Measurements from ENCODE around the gene SESN3.

The SESN3 gene

GRCh38 chr11:95243673-95244072 is 12.7 kb upstream of the SESN3 start:
- H3K27ac ChIP-seq (ENCODE audit: low read depth, low read length) = no peak overlapping the region
- H4K8ac ChIP-seq (ENCODE audit: low read depth, low read length) = no peak overlapping the region
- H3K9me3 ChIP-seq (ENCODE audit: insufficient read depth, low read depth, low read length) = no peaks in the 10 kb centered on the region
- H3K79me1 ChIP-seq (ENCODE audit: low read length) = no peaks in the 10 kb centered on the region
- no peak overlapping the region for H4K91ac ChIP-seq (ENCODE audit: low read depth, low read length)
- no peaks in the 10 kb centered on the region for H3K36me3 ChIP-seq (ENCODE audit: control insufficient read depth in 1 of 2, insufficient read depth in 2 of 2, low read length in 2 of 2)
- H3K4me2 ChIP-seq (ENCODE audit: low read length) = no peak overlapping the region
- no peak overlapping the region for H2AK5ac ChIP-seq (ENCODE audit: low read length)
- WGBS (ENCODE audit: extremely low coverage, insufficient coverage, insufficient read length) = no CpG with 5 or more reads among the region's 2 CpGs
- no peak overlapping the region for H4K12ac ChIP-seq (ENCODE audit: low read depth, low read length)
- no peak overlapping the region for H3K14ac ChIP-seq (ENCODE audit: low read length)
- no peaks in the 10 kb centered on the region for H3K27me3 ChIP-seq (ENCODE audit: insufficient read depth, low read length)
- peaks cover 2 to 3% of the 10 kb centered on the region in 2 experiments for H3K4me1 ChIP-seq (ENCODE audit: control insufficient read depth in 1 of 2, insufficient read depth in 2 of 2, low read length in 2 of 2)
- no peak overlapping the region for H2BK120ac ChIP-seq (ENCODE audit: insufficient read depth, low read length, poor library complexity)
- H3K23ac ChIP-seq (ENCODE audit: low read length) = no peak overlapping the region
- H2AFZ ChIP-seq (ENCODE audit: insufficient read depth, low read length, poor library complexity) = no peak overlapping the region
- H2BK12ac ChIP-seq (ENCODE audit: low read length) = no peak overlapping the region
- H3K4me3 ChIP-seq (ENCODE audit: low read depth, low read length) = no peak overlapping the region
- no peak overlapping the region for H3K4ac ChIP-seq (ENCODE audit: low read depth, low read length)
- no peak overlapping the region for H2BK5ac ChIP-seq (ENCODE audit: low read depth, low read length, poor library complexity)
- no peak overlapping the region for H3K9ac ChIP-seq (ENCODE audit: low read length)
- H3K79me2 ChIP-seq (ENCODE audit: control insufficient read depth, insufficient read depth, low read length, poor library complexity) = no peaks in the 10 kb centered on the region
- no peak for DNase-seq
- no peak overlapping the region for H3K18ac ChIP-seq (ENCODE audit: low read length)

DNA sequence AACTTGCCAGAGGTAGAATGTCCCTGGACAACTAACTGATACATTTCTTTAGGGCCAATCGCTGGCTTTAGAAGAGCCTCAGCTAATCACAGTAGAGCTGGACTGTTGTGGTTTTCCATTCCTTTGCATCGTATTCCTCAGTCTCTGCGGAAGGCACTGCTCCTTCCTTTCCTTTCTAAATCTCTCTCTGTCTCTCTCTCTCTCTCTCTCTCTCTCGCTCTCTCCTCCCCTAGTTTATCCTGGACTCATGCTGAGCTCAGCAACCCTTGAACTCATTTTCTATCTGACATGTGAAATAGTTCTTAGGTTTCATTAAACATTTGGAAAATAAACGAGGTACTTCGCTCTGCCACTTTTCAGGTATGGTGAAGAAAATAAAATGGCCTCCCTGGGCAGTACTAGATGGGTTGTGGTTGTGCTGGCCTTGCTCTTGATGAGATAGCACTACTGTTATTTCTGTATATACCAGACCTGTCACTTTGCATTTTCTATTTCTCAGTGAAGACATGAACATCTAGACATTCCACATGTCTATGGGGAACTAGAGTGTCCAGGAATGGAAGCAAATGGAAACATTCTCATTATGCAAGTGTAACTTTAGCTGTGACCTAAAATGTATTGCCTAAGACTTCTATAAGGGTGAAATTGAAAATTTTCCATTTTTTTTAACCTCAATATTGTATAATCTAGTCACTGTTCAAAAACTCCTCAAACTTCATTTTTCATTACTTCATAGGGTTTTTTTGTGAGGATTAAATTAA is 12.0 kb upstream of the SESN3 start:
- no peak overlapping the region for H3K14ac ChIP-seq (ENCODE audit: low read length)
- H2BK12ac ChIP-seq (ENCODE audit: low read length) = no peak overlapping the region
- no peak overlapping the region for H4K91ac ChIP-seq (ENCODE audit: low read depth, low read length)
- no peak overlapping the region for H4K8ac ChIP-seq (ENCODE audit: low read depth, low read length)
- H2AFZ ChIP-seq (ENCODE audit: insufficient read depth, low read length, poor library complexity) = no peak overlapping the region
- DNase-seq = no peak
- no peak overlapping the region for H3K23ac ChIP-seq (ENCODE audit: low read length)
- H3K9ac ChIP-seq (ENCODE audit: low read length) = no peak overlapping the region
- peaks cover 0 to 1% of the 10 kb centered on the region in 2 experiments for H3K4me1 ChIP-seq (ENCODE audit: control insufficient read depth in 1 of 2, insufficient read depth in 2 of 2, low read length in 2 of 2)
- H3K36me3 ChIP-seq (ENCODE audit: control insufficient read depth in 1 of 2, insufficient read depth in 2 of 2, low read length in 2 of 2) = no peaks in the 10 kb centered on the region
- no peak overlapping the region for H3K4me2 ChIP-seq (ENCODE audit: low read length)
- H3K4me3 ChIP-seq (ENCODE audit: low read depth, low read length) = no peak overlapping the region
- H3K27me3 ChIP-seq (ENCODE audit: insufficient read depth, low read length) = no peaks in the 10 kb centered on the region
- no peak overlapping the region for H3K4ac ChIP-seq (ENCODE audit: low read depth, low read length)
- H3K9me3 ChIP-seq (ENCODE audit: insufficient read depth, low read depth, low read length) = no peaks in the 10 kb centered on the region
- H3K18ac ChIP-seq (ENCODE audit: low read length) = no peak overlapping the region
- H2BK120ac ChIP-seq (ENCODE audit: insufficient read depth, low read length, poor library complexity) = no peak overlapping the region
- no peak overlapping the region for H2AK5ac ChIP-seq (ENCODE audit: low read length)
- H3K79me1 ChIP-seq (ENCODE audit: low read length) = no peaks in the 10 kb centered on the region
- H2BK5ac ChIP-seq (ENCODE audit: low read depth, low read length, poor library complexity) = no peak overlapping the region
- H4K12ac ChIP-seq (ENCODE audit: low read depth, low read length) = no peak overlapping the region
- H3K27ac ChIP-seq (ENCODE audit: low read depth, low read length) = no peak overlapping the region
- H3K79me2 ChIP-seq (ENCODE audit: control insufficient read depth, insufficient read depth, low read length, poor library complexity) = no peaks in the 10 kb centered on the region
- WGBS (ENCODE audit: extremely low coverage, insufficient coverage, insufficient read length) = no CpG with 5 or more reads among the region's 6 CpGs

DNA sequence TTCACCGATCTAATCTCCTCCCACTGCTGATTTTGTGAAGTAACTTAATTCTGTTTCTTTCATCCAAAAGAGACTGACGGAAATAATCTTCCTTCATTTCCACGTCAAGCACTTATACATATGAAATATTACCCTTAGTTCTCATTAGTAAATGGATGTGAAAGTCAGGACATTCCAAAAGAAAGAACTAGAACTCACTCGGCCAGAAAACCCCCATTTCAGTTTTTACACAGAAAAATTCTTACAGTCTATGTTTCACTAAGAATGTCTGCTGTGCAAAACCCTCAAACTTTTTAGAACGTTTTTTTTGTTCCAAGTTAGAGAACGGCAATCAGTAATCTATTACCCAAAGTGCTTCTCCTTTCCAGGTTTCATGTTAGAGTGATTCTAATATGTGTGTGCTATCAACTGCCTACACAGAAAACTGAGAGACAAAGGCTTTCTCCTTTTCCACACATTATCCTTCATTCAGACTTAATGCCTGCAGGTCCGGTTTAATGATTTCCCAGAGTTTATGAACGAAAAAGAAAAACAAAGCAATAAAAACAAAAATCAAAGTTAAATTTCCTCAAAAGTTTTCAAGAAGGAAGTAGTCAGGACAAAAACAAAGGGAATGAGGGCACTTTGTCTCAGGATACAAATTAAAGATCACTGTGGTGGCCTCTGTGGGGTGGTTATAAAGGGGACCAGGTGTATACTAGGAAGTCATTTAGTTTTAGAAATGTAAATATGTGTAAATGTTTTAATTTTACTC is 11.3 kb upstream of the SESN3 start:
- Histone ChIP-seq H4K12ac (ENCODE audit: low read depth, low read length) (no peak overlapping the region), H2BK5ac (ENCODE audit: low read depth, low read length, poor library complexity) (no peak overlapping the region), H3K9me3 (ENCODE audit: insufficient read depth, low read depth, low read length) (no peaks in the 10 kb centered on the region), H4K91ac (ENCODE audit: low read depth, low read length) (no peak overlapping the region), H2BK12ac (ENCODE audit: low read length) (no peak overlapping the region), H3K4me3 (ENCODE audit: low read depth, low read length) (no peak overlapping the region), H3K4me2 (ENCODE audit: low read length) (no peak overlapping the region), H2BK120ac (ENCODE audit: insufficient read depth, low read length, poor library complexity) (no peak overlapping the region), H2AFZ (ENCODE audit: insufficient read depth, low read length, poor library complexity) (no peak overlapping the region), H3K79me2 (ENCODE audit: control insufficient read depth, insufficient read depth, low read length, poor library complexity) (no peaks in the 10 kb centered on the region), H3K4ac (ENCODE audit: low read depth, low read length) (no peak overlapping the region), H3K9ac (ENCODE audit: low read length) (no peak overlapping the region), H3K4me1 (ENCODE audit: control insufficient read depth in 1 of 2, insufficient read depth in 2 of 2, low read length in 2 of 2) (no peaks in the 10 kb centered on the region), H3K18ac (ENCODE audit: low read length) (no peak overlapping the region), H3K27me3 (ENCODE audit: insufficient read depth, low read length) (no peaks in the 10 kb centered on the region), H3K27ac (ENCODE audit: low read depth, low read length) (no peak overlapping the region), H3K36me3 (ENCODE audit: control insufficient read depth in 1 of 2, insufficient read depth in 2 of 2, low read length in 2 of 2) (no peaks in the 10 kb centered on the region), H3K23ac (ENCODE audit: low read length) (no peak overlapping the region), H4K8ac (ENCODE audit: low read depth, low read length) (no peak overlapping the region), H3K14ac (ENCODE audit: low read length) (no peak overlapping the region), H3K79me1 (ENCODE audit: low read length) (no peaks in the 10 kb centered on the region), H2AK5ac (ENCODE audit: low read length) (no peak overlapping the region)
- DNase-seq = no peak
- no CpG with 5 or more reads among the region's 8 CpGs for WGBS (ENCODE audit: extremely low coverage, insufficient coverage, insufficient read length)

DNA sequence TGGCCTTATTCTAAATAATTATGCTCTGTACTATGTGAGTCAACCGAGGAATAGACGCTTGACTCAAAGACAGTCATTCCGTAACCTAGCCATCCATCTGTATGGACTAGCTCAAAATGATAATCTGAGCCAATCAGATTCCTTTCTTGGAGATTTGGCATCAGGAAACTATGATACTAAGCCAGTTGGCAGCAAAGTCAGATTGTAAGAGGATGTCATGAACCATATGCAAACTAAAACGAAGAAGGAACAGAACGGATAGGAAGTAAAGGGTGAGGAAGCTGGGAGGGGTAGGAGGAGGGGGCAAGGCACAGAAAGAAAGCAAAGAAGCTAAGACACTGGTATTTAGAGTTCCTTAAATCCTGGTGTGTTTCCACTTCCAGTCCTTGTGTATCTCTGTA is 10.7 kb upstream of the SESN3 start:
- no peak overlapping the region for H3K18ac ChIP-seq (ENCODE audit: low read length)
- no peak overlapping the region for H4K91ac ChIP-seq (ENCODE audit: low read depth, low read length)
- no peak overlapping the region for H2BK5ac ChIP-seq (ENCODE audit: low read depth, low read length, poor library complexity)
- no peaks in the 10 kb centered on the region for H3K9me3 ChIP-seq (ENCODE audit: insufficient read depth, low read depth, low read length)
- H4K8ac ChIP-seq (ENCODE audit: low read depth, low read length) = no peak overlapping the region
- H3K79me1 ChIP-seq (ENCODE audit: low read length) = no peaks in the 10 kb centered on the region
- DNase-seq = no peak
- H3K27me3 ChIP-seq (ENCODE audit: insufficient read depth, low read length) = no peaks in the 10 kb centered on the region
- no peak overlapping the region for H2AK5ac ChIP-seq (ENCODE audit: low read length)
- H3K27ac ChIP-seq (ENCODE audit: low read depth, low read length) = no peak overlapping the region
- no peak overlapping the region for H3K23ac ChIP-seq (ENCODE audit: low read length)
- no peaks in the 10 kb centered on the region for H3K36me3 ChIP-seq (ENCODE audit: control insufficient read depth in 1 of 2, insufficient read depth in 2 of 2, low read length in 2 of 2)
- no peaks in the 10 kb centered on the region for H3K79me2 ChIP-seq (ENCODE audit: control insufficient read depth, insufficient read depth, low read length, poor library complexity)
- H3K4me3 ChIP-seq (ENCODE audit: low read depth, low read length) = no peak overlapping the region
- no peak overlapping the region for H2BK120ac ChIP-seq (ENCODE audit: insufficient read depth, low read length, poor library complexity)
- H3K4ac ChIP-seq (ENCODE audit: low read depth, low read length) = no peak overlapping the region
- H3K9ac ChIP-seq (ENCODE audit: low read length) = no peak overlapping the region
- H2AFZ ChIP-seq (ENCODE audit: insufficient read depth, low read length, poor library complexity) = no peak overlapping the region
- no CpG with 5 or more reads among the region's 5 CpGs for WGBS (ENCODE audit: extremely low coverage, insufficient coverage, insufficient read length)
- no peaks in the 10 kb centered on the region for H3K4me1 ChIP-seq (ENCODE audit: control insufficient read depth in 1 of 2, insufficient read depth in 2 of 2, low read length in 2 of 2)
- no peak overlapping the region for H3K4me2 ChIP-seq (ENCODE audit: low read length)
- H4K12ac ChIP-seq (ENCODE audit: low read depth, low read length) = no peak overlapping the region
- H3K14ac ChIP-seq (ENCODE audit: low read length) = no peak overlapping the region
- no peak overlapping the region for H2BK12ac ChIP-seq (ENCODE audit: low read length)
